Measurements from ENCODE around the gene DZIP3.

- TF ChIP-seq CTCF (IDR thresholded peaks at IDR 0.05) (no peak), EZH2phosphoT487 (IDR thresholded peaks at IDR 0.05) (no peak), EZH2 (IDR thresholded peaks at IDR 0.05) (no peak)
These were observed 138.6 kb downstream of the DZIP3 start for GRCh38 chr3:108728105-108728504.

All from neural progenitor cell (in vitro differentiated cells).